HepG2 (cell line): ENCODE data around the gene OSBPL5. TPM values are rescaled to one million over a fixed set of nuclear protein-coding genes. Genes with fewer than 3 reads are reported as not detected.
A peak's percentile ranks its signal among the peaks of the same experiment; 100 is the strongest.

Experiments used
- AGO2 ChIP-seq: fragments of 200-400 bp; formaldehyde crosslinking; optimal IDR thresholded peaks from 2 replicates; pipeline ENCODE3; 2017; ENCODE audit warnings: mild to moderate bottlenecking, low read depth, low read length, moderate library complexity
- AKAP8 ChIP-seq: sonication (generic); formaldehyde crosslinking; IDR thresholded peaks from 2 replicates; pipeline ENCODE4 v1.5.1; 2020; ENCODE audit warnings: mild to moderate bottlenecking, missing genetic modification reagents
- ARID4A ChIP-seq: sonication (generic); formaldehyde crosslinking; IDR thresholded peaks from 2 replicates; pipeline ENCODE4 v1.5.0; 2020; ENCODE audit warnings: mild to moderate bottlenecking, missing genetic modification reagents, borderline replicate concordance
- DRAP1 ChIP-seq: IDR thresholded peaks from 2 replicates; pipeline ENCODE4 v1.6.1; 2016; ENCODE audit warnings: missing genetic modification reagents, missing compliant biosample characterization
- FOXK1 ChIP-seq: sonication (generic); formaldehyde crosslinking; IDR thresholded peaks from 2 replicates; pipeline ENCODE4 v1.4.0; 2020; ENCODE audit warnings: low read depth, missing genetic modification reagents, borderline replicate concordance
- GABPB1 ChIP-seq: IDR thresholded peaks from 2 replicates; pipeline ENCODE4 v1.6.1; 2016; ENCODE audit warnings: mild to moderate bottlenecking, missing genetic modification reagents, moderate library complexity, missing compliant biosample characterization
- GATAD2A ChIP-seq: IDR thresholded peaks from 2 replicates; pipeline ENCODE4 v1.6.1; 2016
- HOXA7 ChIP-seq: sonication (generic); formaldehyde crosslinking; IDR thresholded peaks from 2 replicates; pipeline ENCODE4 v1.8.1; 2022; ENCODE audit warnings: mild to moderate bottlenecking, missing genetic modification reagents, moderate library complexity
- JDP2 ChIP-seq: sonication (generic); formaldehyde crosslinking; IDR thresholded peaks from 2 replicates; pipeline ENCODE4 v1.8.1; 2022; ENCODE audit warnings: missing genetic modification reagents, borderline replicate concordance
- PAWR ChIP-seq: sonication (generic); formaldehyde crosslinking; IDR thresholded peaks from 2 replicates; pipeline ENCODE4 v1.4.0; 2020; ENCODE audit warnings: missing genetic modification reagents, mild to moderate bottlenecking, borderline replicate concordance
- PHB2 ChIP-seq: fragments of 450-650 bp; IDR thresholded peaks from 2 replicates; pipeline ENCODE4 v1.6.1; 2018; ENCODE audit not compliant: partially characterized antibody
- PHF20 ChIP-seq: sonication (generic); formaldehyde crosslinking; IDR thresholded peaks from 2 replicates; pipeline ENCODE4 v1.5.0; 2020; ENCODE audit warnings: mild to moderate bottlenecking, missing genetic modification reagents
- POLR2A ChIP-seq, 2 experiments: IDR thresholded peaks; 2 replicates each; pipeline ENCODE4 v1.6.1; 2011; ENCODE audit warnings: low read depth in 2 of 2, low read length in 2 of 2, mild to moderate bottlenecking in 1 of 2, moderate library complexity in 1 of 2; ENCODE audit not compliant: insufficient read depth in 1 of 2
- SMAD9 ChIP-seq: sonication (generic); formaldehyde crosslinking; IDR thresholded peaks from 2 replicates; pipeline ENCODE4 v1.5.1; 2020; ENCODE audit warnings: mild to moderate bottlenecking, missing genetic modification reagents
- SP140L ChIP-seq: sonication (generic); formaldehyde crosslinking; IDR thresholded peaks from 2 replicates; pipeline ENCODE4 v1.4.0; 2020; ENCODE audit warnings: missing genetic modification reagents, borderline replicate concordance
- TOPORS ChIP-seq: sonication (generic); formaldehyde crosslinking; IDR thresholded peaks from 2 replicates; pipeline ENCODE4 v1.8.0; 2023; ENCODE audit warnings: mild to moderate bottlenecking, missing genetic modification reagents
- ZBTB42 ChIP-seq: sonication (generic); formaldehyde crosslinking; IDR thresholded peaks from 2 replicates; pipeline ENCODE4 v1.5.0; 2020; ENCODE audit warnings: mild to moderate bottlenecking, missing genetic modification reagents
- ZGPAT ChIP-seq: IDR thresholded peaks from 2 replicates; pipeline ENCODE4 v1.6.1; 2016; ENCODE audit warnings: mild to moderate bottlenecking
- ZNF205 ChIP-seq: IDR thresholded peaks from 2 replicates; pipeline ENCODE4 v1.6.1; 2018; ENCODE audit warnings: missing biosample characterization, missing genetic modification reagents
- ZNF24 ChIP-seq: fragments of 450-650 bp; IDR thresholded peaks from 2 replicates; pipeline ENCODE4 v1.6.1; 2017; ENCODE audit warnings: antibody characterized with exemption, mild to moderate bottlenecking
- ZNF282 ChIP-seq: fragments of 450-650 bp; IDR thresholded peaks from 2 replicates; pipeline ENCODE4 v1.6.1; 2018; ENCODE audit not compliant: partially characterized antibody
- ZNF652 ChIP-seq: IDR thresholded peaks from 2 replicates; pipeline ENCODE4 v1.6.1; 2016; ENCODE audit warnings: low read depth, borderline replicate concordance
- ZNF674 ChIP-seq: sonication (generic); formaldehyde crosslinking; IDR thresholded peaks from 2 replicates; pipeline ENCODE4 v1.5.0; 2020; ENCODE audit warnings: low read depth, mild to moderate bottlenecking, missing genetic modification reagents
- ZNF691 ChIP-seq: sonication (generic); formaldehyde crosslinking; IDR thresholded peaks from 2 replicates; pipeline ENCODE4 v1.4.0; 2020; ENCODE audit warnings: missing genetic modification reagents, low read depth, mild to moderate bottlenecking, borderline replicate concordance
- ZNF749 ChIP-seq: sonication (generic); formaldehyde crosslinking; IDR thresholded peaks from 2 replicates; pipeline ENCODE4 v1.8.0; 2022; ENCODE audit warnings: mild to moderate bottlenecking, missing genetic modification reagents, moderate library complexity, borderline replicate concordance
- polyA plus RNA-seq, 8 experiments: library from polyadenylated mRNA; depleted of rRNA in 3 of 8; stranded (reverse) in 7 of 8; unstranded in 1 of 8; fragments of >200 nt; fragmentation: Illumina TruSeq in 4 of 8; extraction: Trizol in 4 of 8; gene quantifications; 2 replicates each; pipeline versions ENCODE4 v1.2.1 to v1.2.3, GENCODE V29; 2011 to 2016; ENCODE audit warnings: low read depth in 4 of 8, missing spikeins in 1 of 8, mixed read lengths in 1 of 8; ENCODE audit not compliant: insufficient read depth in 1 of 8
- total RNA-seq, 5 experiments: library from RNA; depleted of rRNA; stranded (reverse); fragments of >200 nt; fragmentation: Illumina TruSeq; extraction: Trizol; gene quantifications; 2 replicates each; pipeline ENCODE4 v1.2.3, GENCODE V29; 2016; ENCODE audit warnings: low read depth in 1 of 5

The OSBPL5 gene
- total and polyA plus RNA-seq, 2 of the 13 experiments (the other 11 are each of a cell fraction or from before 2014, with no cell fraction given) = not detected

- TF ChIP-seq AKAP8 (CRISPR knock-in tag) (no peak), SMAD9 (CRISPR knock-in tag) (no peak), GATAD2A (CRISPR knock-in tag) (no peak), ZNF674 (CRISPR knock-in tag) (no peak), JDP2 (no peak), HOXA7 (CRISPR knock-in tag) (no peak), AGO2 (no peak), SP140L (CRISPR knock-in tag) (no peak), ZGPAT (CRISPR knock-in tag) (peak; percentile 46; the same call in 1 of the 2 replicates), ZNF652 (CRISPR knock-in tag) (no peak), ARID4A (CRISPR knock-in tag) (no peak), ZBTB42 (no peak), GABPB1 (CRISPR knock-in tag) (peak; percentile 56; the same call in 1 of the 2 replicates), FOXK1 (CRISPR knock-in tag) (no peak), POLR2A (IDR thresholded peaks at IDR 0.05; ENCODE audit: insufficient read depth in 1 of 2, low read depth in 2 of 2, low read length in 2 of 2) (no peak), TOPORS (CRISPR knock-in tag) (no peak), ZNF749 (no peak), PHF20 (CRISPR knock-in tag) (no peak), ZNF24 (no peak), ZNF205 (CRISPR knock-in tag) (no peak), ZNF282 (no peak), ZNF691 (no peak), PHB2 (no peak), PAWR (CRISPR knock-in tag) (no peak), DRAP1 (CRISPR knock-in tag) (no peak)
Measured at GRCh38 chr11:3091846-3092602, 73.1 kb downstream of the OSBPL5 start (continued).
